Measurements from ENCODE around the gene LHFPL6.

DNA sequence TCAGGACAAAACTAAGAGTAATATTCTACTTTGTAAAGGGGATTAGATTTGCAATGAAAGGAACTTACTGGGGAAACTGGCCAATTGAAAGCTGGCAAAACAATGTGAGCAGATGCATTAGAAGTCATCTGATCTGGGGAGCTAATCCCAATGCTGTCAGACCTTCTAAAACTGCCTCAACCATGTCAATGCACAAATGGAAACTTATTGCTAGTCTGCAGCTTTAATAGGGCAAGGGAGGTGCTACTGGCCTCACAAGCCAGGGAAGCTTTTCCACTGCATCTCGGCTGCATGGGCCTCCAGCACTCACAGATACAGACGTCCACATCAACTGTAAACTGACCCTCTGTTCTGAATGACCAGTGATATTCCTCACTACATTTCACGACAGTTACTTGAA lies 154.2 kb downstream of the LHFPL6 start:
- TF ChIP-seq EZH2 (IDR thresholded peaks at IDR 0.05; ENCODE audit: low read depth): no peak
- TF ChIP-seq, protein P1, sequence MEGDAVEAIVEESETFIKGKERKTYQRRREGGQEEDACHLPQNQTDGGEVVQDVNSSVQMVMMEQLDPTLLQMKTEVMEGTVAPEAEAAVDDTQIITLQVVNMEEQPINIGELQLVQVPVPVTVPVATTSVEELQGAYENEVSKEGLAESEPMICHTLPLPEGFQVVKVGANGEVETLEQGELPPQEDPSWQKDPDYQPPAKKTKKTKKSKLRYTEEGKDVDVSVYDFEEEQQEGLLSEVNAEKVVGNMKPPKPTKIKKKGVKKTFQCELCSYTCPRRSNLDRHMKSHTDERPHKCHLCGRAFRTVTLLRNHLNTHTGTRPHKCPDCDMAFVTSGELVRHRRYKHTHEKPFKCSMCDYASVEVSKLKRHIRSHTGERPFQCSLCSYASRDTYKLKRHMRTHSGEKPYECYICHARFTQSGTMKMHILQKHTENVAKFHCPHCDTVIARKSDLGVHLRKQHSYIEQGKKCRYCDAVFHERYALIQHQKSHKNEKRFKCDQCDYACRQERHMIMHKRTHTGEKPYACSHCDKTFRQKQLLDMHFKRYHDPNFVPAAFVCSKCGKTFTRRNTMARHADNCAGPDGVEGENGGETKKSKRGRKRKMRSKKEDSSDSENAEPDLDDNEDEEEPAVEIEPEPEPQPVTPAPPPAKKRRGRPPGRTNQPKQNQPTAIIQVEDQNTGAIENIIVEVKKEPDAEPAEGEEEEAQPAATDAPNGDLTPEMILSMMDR (conservative IDR thresholded peaks at IDR 0.05): no peak

Measured in PC-9 (cell line).